8988T (cell line): ENCODE results near the gene EXOC6.

ENCODE experiments used
- DNase-seq: peaks from one replicate; pipeline ENCODE4 v3.0.0; 2011

EXOC6 gene

GRCh38 chr10:92848441-92849233, at the start of gene EXOC6:
Gene EXOC6, plus strand, starts transcription at chr10:92848520. Its CDS starts 14 bp downstream, at chr10:92848534.
- peak; percentile 75 for DNase-seq

- no peak for DNase-seq
These were observed 48.8 kb upstream of the EXOC6 start for GRCh38 chr10:92799568-92799967.

GRCh38 chr10:92800134-92800733, 48.1 kb upstream of the EXOC6 start:
- DNase-seq: no peak

- DNase-seq: no peak
These were observed 46.1 kb upstream of the EXOC6 start for GRCh38 chr10:92801978-92802872.

GRCh38 chr10:92809840-92810239, 38.5 kb upstream of the EXOC6 start:
- no peak for DNase-seq

GRCh38 chr10:92810934-92811532, 37.3 kb upstream of the EXOC6 start:
- DNase-seq: no peak

- no peak for DNase-seq
These were observed 36.3 kb upstream of the EXOC6 start for GRCh38 chr10:92811986-92812385.

GRCh38 chr10:92813979-92814378, 34.3 kb upstream of the EXOC6 start:
- DNase-seq: no peak

- DNase-seq: no peak
These were observed 33.5 kb upstream of the EXOC6 start for GRCh38 chr10:92814790-92815189.

- no peak for DNase-seq
These were observed 32.2 kb upstream of the EXOC6 start for GRCh38 chr10:92816091-92816531.

- no peak for DNase-seq
These were observed 26.2 kb upstream of the EXOC6 start for GRCh38 chr10:92822060-92822634.

GRCh38 chr10:92822964-92823363, 25.4 kb upstream of the EXOC6 start:
- no peak for DNase-seq

- DNase-seq: no peak
These were observed 22.3 kb upstream of the EXOC6 start for GRCh38 chr10:92826061-92826460.

- no peak for DNase-seq
These were observed 21.8 kb upstream of the EXOC6 start for GRCh38 chr10:92826504-92826903.

- DNase-seq: no peak
These were observed 19.1 kb upstream of the EXOC6 start for GRCh38 chr10:92829042-92829785.

- DNase-seq: no peak
These were observed 18.4 kb upstream of the EXOC6 start for GRCh38 chr10:92829786-92830377.

GRCh38 chr10:92830478-92831389, 17.6 kb upstream of the EXOC6 start:
- DNase-seq: no peak

- DNase-seq: no peak
These were observed 16.2 kb upstream of the EXOC6 start for GRCh38 chr10:92832121-92832520.

- no peak for DNase-seq
These were observed 15.2 kb upstream of the EXOC6 start for GRCh38 chr10:92832998-92833650.

- no peak for DNase-seq
These were observed 14.0 kb upstream of the EXOC6 start for GRCh38 chr10:92834331-92834730.
